HG03354 (cell line): ENCODE results near the gene TTC9C.
"Not testable (repeated sequence)": the region's sequence is repeated elsewhere in the genome, so short reads cannot be mapped to it uniquely, and the experiment has no call there.

Experiments used
- ATAC-seq: cut with Tn5 transposase; IDR thresholded peaks from one replicate; pipeline ENCODE4 v1.9.1; 2021; ENCODE audit warnings: mild to moderate bottlenecking; ENCODE audit not compliant: unreplicated experiment, poor library complexity, severe bottlenecking

TTC9C gene

GRCh38 chr11:62728171-62728988, at the start of gene TTC9C:
Gene TTC9C, plus strand, starts transcription at chr11:62728486. Its CDS starts 363 bp downstream, at chr11:62728849.
- peak; percentile 24 for ATAC-seq

DNA sequence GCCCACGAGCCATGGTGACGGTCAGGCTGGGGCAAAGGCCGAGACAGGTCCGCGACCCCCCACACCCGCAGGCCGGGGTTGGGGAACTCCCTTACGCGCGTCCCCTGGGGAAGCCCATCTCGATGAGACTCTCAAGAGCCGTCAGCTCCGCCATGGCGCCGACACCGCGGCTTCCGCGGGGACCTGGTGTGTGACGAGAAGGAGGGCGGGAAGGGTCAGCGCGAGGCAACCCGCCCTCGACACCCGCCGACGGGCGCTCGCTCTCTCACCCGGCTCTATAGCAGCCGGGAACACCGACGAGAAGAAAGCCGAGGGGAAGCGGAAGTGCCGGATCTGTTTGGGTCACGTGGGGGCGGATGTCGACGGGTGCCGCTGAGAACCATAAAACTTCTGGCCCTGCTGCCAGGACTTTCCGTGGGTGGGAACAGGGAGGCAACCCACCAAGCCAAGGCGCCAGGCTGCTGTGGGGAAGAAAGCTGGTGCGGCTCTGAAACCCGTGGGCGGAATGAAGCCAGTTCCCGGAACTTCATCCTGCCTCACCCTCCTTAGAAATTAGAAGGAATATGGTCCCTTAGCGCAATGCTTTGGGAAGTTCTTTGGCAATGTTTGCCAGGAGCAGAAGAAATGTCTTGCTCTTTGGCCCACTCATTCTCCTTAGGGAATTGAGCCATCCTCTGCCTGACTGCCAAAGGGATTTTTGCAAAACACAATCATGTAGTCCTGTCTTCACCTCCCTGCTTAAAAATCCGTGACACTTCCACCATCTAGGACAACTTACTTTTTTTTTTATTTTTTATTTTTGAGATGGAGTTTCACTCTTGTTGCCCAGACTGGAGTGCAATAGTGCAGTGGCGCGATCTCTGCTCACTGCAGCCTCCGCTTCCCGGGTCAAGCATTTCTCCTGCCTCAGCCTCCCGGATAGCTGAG, 49.3 kb upstream of the TTC9C start, which contains the start of gene UBXN1:
Gene UBXN1 (minus strand): TSS at position 304 of the 927 bp plus-strand sequence. CDS start 150 bp downstream, at position 154.
- ATAC-seq: peak; percentile 72

- ATAC-seq: peak; percentile 68
Observed at GRCh38 chr11:62680825-62681240, 47.5 kb upstream of the TTC9C start.

- no peak for ATAC-seq
Observed at GRCh38 chr11:62682518-62682917, 45.8 kb upstream of the TTC9C start.

- ATAC-seq: no peak
Observed at GRCh38 chr11:62687508-62688396, 40.5 kb upstream of the TTC9C start.

GRCh38 chr11:62688491-62688890, 39.8 kb upstream of the TTC9C start:
- ATAC-seq: no peak

- ATAC-seq: no peak
Observed at GRCh38 chr11:62689421-62690183, 38.7 kb upstream of the TTC9C start, which contains the start of gene LRRN4CL. Gene LRRN4CL, minus strand, starts transcription at chr11:62689530. Its CDS starts 1,022 bp downstream, at chr11:62688508.

GRCh38 chr11:62693624-62694023, 34.7 kb upstream of the TTC9C start:
- ATAC-seq: not testable (repeated sequence)

GRCh38 chr11:62694455-62695167, 33.7 kb upstream of the TTC9C start:
- no peak for ATAC-seq

DNA sequence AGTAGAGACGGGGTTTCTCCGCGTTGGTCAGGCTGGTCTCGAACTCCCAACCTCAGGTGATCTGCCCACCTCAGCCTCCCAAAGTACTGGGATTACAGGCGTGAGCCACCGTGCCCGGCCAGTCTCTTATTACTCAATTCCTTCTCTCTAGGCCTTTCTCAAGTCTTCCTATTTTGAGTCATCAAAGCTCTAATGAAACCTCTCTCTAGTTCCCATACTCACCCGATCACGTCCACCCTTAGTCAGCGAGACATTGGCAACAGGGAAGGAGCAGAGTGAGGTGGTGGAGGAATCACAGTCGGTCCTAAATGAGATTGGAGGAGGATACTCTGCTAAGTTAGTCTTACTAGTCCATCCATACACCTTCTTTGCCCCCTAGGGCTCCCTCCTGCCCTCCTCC, 26.0 kb upstream of the TTC9C start:
- ATAC-seq: no peak

DNA sequence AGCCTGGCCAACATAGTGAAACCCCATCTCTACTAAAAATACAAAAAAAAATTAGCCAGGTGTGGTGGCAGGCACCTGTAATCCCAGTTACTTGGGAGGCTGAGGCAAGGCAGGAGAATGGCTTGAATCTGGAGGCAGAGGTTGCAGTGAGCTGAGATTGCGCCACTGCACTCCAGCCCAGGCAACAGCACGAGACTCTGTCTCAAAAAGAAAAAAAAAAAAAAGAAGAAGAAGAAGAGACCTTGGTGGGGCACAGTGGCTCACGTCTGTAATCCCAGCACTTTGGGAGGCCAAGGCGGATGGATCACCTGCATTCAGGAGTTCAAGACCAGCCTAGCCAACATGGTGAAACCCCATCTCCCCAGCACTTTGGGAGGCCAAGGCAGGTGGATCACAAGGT, 24.4 kb upstream of the TTC9C start:
- ATAC-seq: not testable (repeated sequence)

GRCh38 chr11:62705413-62705812, 22.9 kb upstream of the TTC9C start:
- ATAC-seq: no peak

DNA sequence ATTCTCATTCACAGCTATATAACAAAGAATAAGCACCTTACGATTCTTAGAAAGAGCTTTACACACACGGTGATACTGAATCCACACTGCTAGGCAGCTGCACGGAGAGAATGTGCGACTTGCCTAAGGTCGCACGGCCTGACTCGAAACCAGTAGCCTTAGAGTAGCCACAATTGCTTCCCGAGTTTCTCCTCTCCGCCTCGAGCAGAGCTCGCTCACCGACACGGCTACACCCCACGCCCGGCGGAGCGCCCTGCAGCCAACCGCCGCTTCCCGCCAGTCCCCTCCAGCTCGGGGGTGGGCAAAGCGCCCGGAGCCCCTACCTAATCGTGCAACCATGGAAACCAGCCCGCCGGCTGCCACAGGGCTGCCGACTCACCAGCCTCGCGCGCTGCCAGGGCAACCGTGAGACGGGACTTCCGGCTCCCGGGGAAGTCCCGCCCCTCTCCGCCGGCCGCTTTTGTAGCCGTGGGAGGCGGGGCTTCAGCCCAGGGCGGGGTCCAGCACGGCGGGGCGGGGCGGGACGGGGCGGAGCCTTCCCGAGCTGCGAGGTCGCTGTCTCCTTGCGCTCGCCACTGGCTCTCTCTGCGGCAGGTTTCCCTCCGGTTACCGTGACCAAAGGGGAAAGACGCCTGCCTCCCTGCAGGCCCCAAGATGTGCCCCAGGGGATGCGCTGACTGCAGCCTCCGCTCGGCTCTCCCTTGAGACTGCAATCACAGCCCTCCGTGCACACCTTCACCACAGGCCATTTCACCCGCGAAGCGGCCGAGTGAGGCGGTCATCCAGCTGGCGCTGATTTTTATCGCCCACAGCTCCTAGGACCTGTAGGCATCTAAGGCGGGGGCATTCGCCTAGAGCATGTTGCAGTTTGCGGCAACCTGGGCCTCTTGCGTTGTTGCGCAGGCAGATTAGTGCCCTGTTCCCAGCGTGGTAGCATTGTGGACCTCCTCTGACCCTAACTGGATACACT, 22.1 kb upstream of the TTC9C start:
- peak; percentile 54 for ATAC-seq

DNA sequence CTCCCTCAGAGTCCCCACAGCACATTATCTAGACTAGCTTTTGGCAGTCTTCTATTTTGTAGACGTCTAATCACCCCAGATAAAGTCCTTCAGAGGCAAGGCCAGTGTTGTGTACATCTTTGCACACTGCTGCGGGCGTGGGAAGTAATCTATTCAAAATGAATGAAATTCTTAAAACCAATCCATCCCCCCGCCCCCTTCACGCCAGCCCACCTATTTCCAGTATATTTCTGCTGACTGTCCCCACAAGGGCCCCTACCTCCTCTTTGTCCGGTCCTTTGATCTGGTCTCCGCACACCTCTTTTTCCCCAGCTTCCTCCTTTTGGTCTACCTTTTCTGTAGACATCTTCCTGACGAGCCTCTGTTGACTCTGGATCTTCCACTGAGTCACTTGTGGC, 21.4 kb upstream of the TTC9C start:
- no peak for ATAC-seq

DNA sequence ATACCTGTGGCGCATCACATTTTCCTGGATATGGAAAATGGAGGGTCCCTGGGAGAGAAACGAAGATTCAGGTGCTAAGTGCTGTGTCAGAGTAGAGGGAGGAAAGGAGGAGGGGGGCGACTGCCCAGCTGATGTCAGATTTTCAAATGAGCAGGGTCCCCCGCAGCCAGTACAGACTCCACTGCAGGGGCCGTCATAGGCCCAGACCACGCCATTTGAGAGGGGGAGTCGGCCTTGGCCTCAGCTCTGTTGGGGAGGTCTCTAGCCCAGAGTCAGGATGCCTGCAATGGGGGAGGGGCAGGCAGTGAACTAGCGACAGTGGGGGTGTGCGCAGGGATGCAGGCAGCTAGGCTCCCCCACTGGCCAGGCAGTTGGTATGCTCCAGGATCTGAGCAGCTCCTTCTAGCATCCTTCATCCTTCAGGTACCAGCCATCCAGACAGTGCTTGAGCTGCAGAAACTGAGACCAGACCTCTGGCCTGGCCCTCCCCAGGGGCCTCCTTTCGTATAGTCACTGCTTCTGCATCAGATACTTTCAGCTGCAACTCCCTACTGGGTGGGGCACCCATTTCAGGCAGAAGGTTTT, 20.9 kb upstream of the TTC9C start, which contains the start of the genes BSCL2 and GNG3:
Gene BSCL2 (minus strand): TSS at position 148 of the 585 bp plus-strand sequence. CDS start 229 bp downstream, outside the sequence.
Gene GNG3 (plus strand): TSS at position 400 of the 585 bp plus-strand sequence. CDS start 620 bp downstream, outside the sequence.
- ATAC-seq: no peak

- ATAC-seq: no peak
Observed at GRCh38 chr11:62708392-62708791, 19.9 kb upstream of the TTC9C start.
